Ishikawa (cell line): ENCODE measurements around the gene ZMIZ1.

ENCODE experiments used
- CEBPB ChIP-seq: IDR thresholded peaks from 2 replicates; pipeline ENCODE4 v1.6.1; 2012
- CREB1 ChIP-seq: IDR thresholded peaks from 2 replicates; pipeline ENCODE4 v1.6.1; 2012; ENCODE audit warnings: low read depth
- EP300 ChIP-seq: IDR thresholded peaks from 2 replicates; pipeline ENCODE4 v1.6.1; 2012; ENCODE audit warnings: borderline replicate concordance
- FOXM1 ChIP-seq: IDR thresholded peaks from 2 replicates; pipeline ENCODE4 v1.6.1; 2012; ENCODE audit warnings: low read depth, borderline replicate concordance
- NFIC ChIP-seq: IDR thresholded peaks from 2 replicates; pipeline ENCODE4 v1.6.1; 2012
- RAD21 ChIP-seq: IDR thresholded peaks from 2 replicates; pipeline ENCODE4 v1.6.1; 2012; ENCODE audit warnings: low read depth
- TAF1 ChIP-seq: IDR thresholded peaks from 2 replicates; pipeline ENCODE4 v1.6.1; 2012; ENCODE audit warnings: low read depth, mild to moderate bottlenecking
- TEAD4 ChIP-seq: IDR thresholded peaks from 2 replicates; pipeline ENCODE4 v1.6.1; 2012

DNA sequence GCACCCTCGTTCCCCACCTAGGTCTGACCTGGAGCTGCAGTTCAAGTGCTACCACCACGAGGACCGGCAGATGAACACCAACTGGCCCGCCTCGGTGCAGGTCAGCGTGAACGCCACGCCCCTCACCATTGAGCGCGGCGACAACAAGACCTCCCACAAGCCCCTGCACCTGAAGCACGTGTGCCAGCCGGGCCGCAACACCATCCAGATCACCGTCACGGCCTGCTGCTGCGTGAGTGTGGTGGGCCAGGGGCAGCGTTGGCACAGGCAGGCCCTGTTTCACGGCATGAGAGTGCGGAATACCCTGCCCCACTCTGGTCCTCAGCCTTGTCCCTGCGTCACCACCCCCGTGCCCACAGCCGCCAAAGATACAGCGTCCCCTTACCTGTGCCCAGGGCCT is 231.9 kb downstream of the ZMIZ1 start:
- no peak for TF ChIP-seq RAD21
- no peak for TF ChIP-seq EP300
- TF ChIP-seq CREB1 = no peak
- TF ChIP-seq CEBPB = no peak
- TF ChIP-seq TAF1 = no peak
- TF ChIP-seq NFIC = no peak
- no peak for TF ChIP-seq TEAD4
- TF ChIP-seq FOXM1 = no peak
